Measurements from ENCODE around the gene HPS4.

Gene HPS4

DNA sequence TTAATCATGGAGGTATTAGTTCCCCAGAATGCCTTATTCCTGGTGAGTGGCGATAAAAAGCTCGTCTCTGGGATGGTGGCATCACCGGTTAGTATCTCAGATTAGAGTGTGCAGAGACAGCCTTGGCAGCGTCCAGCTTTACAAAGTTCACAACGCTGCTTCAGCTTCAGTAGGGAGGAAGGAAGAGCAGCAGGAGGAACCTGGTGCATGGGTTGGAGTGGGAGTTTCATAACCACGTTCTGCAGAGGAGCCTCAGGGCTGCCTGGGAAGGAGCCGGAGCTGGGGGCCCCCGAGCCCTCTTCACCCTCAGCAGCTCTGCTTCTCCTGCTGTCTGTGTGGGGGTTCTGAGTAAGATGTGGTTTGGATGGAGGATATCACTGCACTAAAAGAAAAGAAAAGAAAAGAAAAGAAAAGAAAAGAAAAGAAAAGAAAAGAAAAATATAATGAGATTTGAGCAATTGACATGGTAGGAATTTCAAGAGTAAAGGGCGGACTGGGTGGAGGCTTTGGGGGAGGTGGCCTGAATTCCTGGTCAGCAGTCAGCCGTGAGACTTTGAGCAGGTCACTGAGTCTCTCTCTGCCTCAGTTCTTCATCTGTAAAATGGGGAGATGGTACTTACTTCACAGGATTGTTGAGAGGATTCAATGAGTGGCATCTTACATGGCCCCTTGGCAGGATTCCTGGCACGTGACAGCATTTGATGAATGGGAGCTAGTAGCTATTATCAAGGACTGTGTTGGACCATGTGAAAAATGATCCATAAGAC lies 48.1 kb downstream of the HPS4 start:
- no peak for DNase-seq
- TF ChIP-seq GATA1 (IDR thresholded peaks at IDR 0.05; ENCODE audit: low read depth, low read length) (no peak), POLR2A (IDR thresholded peaks at IDR 0.05; ENCODE audit: low read length) (no peak)

DNA sequence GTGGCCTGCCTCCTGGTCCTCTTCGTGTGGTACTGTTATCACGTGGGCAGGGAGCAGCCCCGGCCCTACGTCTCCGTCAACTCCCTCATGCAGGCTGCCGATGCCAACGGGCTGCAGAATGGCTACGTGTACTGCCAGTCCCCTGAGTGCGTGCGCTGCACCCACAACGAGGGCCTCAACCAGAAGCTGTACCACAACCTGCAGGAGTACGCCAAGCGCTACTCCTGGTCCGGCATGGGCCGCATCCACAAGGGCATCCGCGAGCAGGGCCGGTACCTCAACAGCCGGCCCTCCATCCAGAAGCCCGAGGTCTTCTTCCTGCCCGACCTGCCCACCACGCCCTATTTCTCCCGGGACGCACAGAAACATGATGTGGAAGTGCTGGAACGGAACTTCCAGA lies 49.8 kb downstream of the HPS4 start:
- TF ChIP-seq GATA1 (IDR thresholded peaks at IDR 0.05; ENCODE audit: low read depth, low read length) (no peak), POLR2A (IDR thresholded peaks at IDR 0.05; ENCODE audit: low read length) (no peak)
- DNase-seq = no peak

DNA sequence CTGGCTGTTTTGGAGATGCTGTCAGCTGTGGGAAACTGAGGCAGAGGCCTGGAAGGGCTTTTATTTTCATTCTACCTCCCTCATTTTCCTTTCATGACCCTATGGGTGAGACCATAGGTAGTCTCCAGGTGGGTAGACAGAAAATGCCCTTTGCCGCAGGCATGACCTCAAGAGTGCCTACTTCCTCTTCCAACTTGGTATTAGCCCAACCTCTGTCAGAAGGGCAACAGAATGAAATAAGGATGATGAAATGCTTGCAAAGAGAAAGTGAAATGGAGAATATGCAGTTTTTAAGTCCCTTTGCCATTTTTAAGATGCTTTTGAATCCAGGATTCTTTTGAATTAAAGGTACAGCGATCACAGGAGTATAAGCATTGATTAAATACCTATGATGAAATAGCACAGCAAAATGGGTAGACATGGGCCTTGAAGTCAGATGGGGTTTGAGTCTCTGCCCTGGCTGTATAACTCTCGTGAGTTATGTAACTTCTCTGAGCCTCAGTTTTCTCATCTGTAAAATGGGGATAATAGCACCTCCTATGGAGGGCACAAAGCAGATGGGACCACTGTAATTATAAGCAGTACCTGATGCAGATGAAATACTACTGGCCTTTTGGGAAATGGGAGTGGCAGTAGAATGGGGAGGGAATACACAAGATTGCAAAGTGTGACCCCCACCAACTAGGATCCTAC lies 50.8 kb downstream of the HPS4 start:
- TF ChIP-seq GATA1 (IDR thresholded peaks at IDR 0.05; ENCODE audit: low read depth, low read length) = no peak
- DNase-seq = no peak

DNA sequence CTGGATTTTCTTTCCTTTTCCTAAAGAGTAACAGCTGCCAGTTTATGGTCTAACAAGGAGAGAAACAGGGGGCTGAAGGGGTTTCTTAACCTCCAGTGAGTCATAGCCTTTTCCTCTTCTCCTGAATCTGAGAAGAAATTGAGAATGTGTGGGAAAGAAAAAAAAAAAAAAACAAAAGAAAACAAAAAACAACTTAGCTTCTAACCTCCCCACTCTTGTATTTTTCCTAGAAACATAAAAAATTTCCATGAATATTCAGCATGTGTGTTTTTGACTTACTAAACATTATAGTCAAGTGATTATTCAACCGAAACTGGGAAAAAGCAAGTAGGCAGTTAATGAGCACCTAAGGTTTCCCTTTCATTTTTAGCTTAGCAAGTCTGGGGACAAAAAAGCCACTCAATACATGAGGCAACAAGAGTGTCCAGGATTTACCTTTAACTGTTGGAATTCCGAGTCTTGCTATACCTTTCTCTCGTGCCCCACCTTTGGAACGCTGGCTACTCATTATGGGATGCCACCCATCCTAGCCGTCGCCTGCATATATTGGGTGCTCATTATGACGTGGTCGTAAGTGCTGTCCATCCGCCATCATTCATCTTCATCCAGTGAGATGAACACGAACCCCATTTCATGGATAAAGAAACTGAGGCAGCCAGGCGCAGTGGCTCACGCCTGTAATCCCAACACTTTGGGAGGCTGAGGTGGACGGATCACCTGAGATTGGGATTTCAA lies 52.2 kb downstream of the HPS4 start:
- TF ChIP-seq POLR2A (IDR thresholded peaks at IDR 0.05; ENCODE audit: low read length) (no peak), GATA1 (IDR thresholded peaks at IDR 0.05; ENCODE audit: low read depth, low read length) (no peak)
- DNase-seq = no peak

DNA sequence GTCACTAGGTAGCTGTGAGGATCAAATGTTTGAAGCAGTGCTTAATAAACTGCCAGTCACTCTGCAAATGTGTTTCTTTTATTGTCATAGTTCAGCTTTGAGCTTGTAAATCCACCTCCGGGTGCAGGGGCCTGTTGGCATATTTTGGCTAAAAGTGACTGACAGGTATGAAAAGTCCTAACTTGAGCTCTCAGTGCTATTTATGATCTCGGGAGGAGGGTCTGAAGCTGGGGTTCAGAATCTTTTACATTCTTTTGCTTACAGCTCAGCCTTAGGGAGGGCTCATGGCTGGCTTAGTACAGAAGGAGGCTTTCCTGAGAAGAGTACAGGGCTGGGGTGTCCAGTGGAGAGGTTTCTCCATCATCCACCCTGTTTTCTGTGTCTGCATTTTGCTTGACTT lies 53.0 kb downstream of the HPS4 start:
- no peak for TF ChIP-seq POLR2A (IDR thresholded peaks at IDR 0.05; ENCODE audit: low read length)
- TF ChIP-seq GATA1 (IDR thresholded peaks at IDR 0.05; ENCODE audit: low read depth, low read length) = no peak
- no peak for DNase-seq

DNA sequence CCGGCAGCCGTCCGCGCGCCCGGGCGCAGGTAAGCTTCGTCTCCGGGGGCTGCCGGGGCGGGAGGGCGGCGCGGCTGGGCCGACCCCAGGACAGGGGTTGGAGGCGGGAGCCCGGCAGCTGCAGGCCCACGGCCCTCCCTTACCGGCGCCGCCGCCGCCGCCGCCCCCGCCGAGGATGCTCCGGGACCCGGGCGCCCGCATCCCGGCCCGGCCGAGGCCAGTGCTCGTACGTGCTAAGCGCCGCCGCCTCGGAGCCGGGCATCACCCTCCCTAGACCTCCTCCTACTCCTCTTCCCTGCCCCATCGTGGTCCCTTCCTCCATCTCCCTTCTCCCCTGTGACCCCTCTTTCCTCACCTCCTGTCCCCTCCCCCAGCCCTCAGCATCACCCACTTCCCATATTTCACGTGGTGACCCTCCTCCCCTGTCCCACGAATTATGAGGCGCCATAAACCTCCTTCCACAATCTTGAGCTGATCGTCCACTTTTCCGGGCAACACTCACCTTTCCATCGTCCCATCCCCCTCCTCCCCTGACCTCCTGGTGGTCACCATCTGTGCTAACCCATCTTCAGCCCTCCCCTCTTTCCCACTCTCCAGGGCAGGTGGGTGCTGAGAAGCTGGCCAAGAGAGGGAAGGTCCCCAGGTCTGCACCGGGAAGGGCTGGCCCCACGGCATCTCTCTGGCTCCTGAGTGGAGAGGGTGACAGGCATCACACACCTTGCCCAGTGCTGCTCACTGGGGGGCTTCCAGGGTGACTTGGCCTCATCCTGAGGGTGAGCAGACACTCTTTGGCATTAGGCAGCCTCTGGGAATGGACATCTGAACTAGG lies 53.9 kb downstream of the HPS4 start:
- no peak for DNase-seq
- TF ChIP-seq GATA1 (IDR thresholded peaks at IDR 0.05; ENCODE audit: low read depth, low read length) = no peak
- TF ChIP-seq POLR2A (IDR thresholded peaks at IDR 0.05; ENCODE audit: low read length) = no peak

DNA sequence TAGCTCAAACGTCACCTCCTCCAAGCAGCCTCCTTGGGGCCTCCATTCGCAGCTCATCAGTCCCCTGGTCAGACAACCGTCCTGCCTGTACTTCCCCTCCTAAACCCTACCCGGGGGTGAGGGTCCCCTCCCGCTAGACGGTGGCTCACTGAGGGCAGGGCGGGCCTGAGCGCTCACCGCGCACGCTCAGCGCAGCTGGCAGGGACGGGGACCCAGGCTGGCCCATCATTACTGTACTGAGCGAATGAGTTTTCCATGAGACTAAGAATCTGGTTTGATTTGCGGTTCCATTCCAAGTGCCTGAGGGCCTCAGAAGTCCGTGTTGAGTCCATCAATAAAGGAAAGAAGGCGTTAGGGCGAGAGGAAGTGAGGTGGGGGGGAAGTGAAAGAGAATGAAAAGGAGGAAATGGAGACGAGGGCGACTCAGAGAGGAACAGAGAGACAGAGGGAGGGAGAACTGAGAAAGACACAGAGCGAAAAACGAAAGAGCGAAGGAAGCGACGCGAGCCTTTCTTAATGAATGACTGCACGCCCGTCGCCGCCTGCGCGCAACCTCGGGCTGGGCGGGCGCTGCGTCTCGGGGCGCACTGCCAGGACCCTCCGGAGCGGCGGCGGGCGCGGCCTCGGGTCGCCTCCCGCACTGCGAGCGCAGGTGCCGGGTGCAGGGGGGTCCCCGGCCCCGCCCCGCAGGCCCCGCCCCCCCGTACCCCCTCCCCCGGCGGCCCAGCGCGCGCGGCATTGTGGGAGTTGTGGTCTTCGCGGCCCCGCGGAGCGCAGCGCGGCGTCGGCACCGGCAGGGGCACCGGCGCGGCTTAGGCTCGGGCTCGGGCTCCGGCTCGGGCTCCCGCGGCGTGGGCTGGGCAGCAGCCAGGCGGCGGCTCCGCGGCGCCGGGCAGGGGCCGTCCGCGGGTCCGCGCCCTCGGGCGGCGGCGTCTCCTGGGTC lies 54.8 kb downstream of the HPS4 start, which contains the start of gene ASPHD2:
TSS of gene ASPHD2 (plus strand) at position 746 of the 943 bp plus-strand sequence. CDS start 4,356 bp downstream, outside the sequence.
- peak; percentile 58 to 61 for DNase-seq
- no peak for TF ChIP-seq POLR2A (IDR thresholded peaks at IDR 0.05; ENCODE audit: low read length)
- no peak for TF ChIP-seq GATA1 (IDR thresholded peaks at IDR 0.05; ENCODE audit: low read depth, low read length)

DNA sequence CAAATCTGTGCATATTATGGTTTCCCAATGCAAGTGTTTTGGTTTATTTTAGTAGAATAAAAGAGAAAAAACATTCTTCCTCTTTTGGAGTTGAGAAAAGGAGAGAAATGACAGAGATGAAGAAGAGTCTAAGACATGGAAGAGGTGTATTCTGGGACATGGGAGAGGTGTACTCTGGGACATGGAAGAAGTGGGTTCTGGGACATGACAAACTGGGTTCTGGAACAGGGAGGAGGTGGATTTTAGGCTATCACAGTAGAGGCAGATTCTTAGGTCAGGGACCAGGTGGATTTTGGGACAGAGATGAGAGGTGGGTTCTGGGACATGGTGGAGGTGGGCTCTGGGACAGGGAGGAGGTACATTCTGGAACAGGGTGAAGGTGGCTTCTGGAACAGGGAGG lies 56.7 kb downstream of the HPS4 start:
- TF ChIP-seq GATA1 (IDR thresholded peaks at IDR 0.05; ENCODE audit: low read depth, low read length) (no peak), POLR2A (IDR thresholded peaks at IDR 0.05; ENCODE audit: low read length) (no peak)
- no peak for DNase-seq

DNA sequence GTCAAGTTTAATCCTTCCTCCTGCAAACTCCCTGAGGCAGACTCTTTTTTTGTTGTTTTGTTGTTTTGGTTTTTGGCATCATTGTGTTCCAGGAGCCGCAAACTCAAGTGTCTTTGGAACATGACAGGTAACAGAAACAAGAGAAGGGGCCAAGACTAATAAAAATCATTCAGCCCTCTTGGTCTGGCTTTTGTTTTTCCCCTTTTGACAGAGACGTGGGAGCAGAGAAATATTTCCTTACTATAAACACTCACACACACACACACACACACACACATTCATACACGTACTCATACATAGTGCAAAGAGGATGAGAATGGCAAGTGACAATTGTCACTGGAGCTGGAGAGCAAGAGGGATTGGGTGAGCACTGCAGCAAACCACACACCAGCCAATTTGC lies 65.0 kb downstream of the HPS4 start:
- TF ChIP-seq GATA1 (IDR thresholded peaks at IDR 0.05; ENCODE audit: low read depth, low read length) (no peak), POLR2A (IDR thresholded peaks at IDR 0.05; ENCODE audit: low read length) (no peak)
- no peak for DNase-seq

DNA sequence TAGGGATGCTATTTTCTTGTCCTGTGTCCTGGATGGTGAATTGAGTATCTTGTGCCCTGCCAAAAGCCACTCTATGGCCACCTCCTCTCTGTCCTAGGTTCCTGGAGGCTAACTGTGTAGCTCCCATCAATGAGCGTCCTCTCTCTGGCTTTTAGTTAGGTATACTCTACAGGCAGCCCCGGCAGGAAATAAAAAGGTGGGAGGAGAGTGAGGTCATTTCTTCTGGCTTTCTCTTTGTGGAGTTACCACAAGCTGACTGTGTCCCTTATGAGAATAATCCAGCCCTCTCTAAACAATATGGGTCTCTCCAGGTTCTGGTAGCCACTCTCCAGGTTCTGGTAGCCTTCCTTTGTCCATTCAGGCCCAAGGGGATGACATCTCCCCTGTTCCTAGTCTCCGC lies 66.2 kb downstream of the HPS4 start:
- TF ChIP-seq GATA1 (IDR thresholded peaks at IDR 0.05; ENCODE audit: low read depth, low read length) = no peak
- no peak for TF ChIP-seq POLR2A (IDR thresholded peaks at IDR 0.05; ENCODE audit: low read length)
- DNase-seq = no peak

DNA sequence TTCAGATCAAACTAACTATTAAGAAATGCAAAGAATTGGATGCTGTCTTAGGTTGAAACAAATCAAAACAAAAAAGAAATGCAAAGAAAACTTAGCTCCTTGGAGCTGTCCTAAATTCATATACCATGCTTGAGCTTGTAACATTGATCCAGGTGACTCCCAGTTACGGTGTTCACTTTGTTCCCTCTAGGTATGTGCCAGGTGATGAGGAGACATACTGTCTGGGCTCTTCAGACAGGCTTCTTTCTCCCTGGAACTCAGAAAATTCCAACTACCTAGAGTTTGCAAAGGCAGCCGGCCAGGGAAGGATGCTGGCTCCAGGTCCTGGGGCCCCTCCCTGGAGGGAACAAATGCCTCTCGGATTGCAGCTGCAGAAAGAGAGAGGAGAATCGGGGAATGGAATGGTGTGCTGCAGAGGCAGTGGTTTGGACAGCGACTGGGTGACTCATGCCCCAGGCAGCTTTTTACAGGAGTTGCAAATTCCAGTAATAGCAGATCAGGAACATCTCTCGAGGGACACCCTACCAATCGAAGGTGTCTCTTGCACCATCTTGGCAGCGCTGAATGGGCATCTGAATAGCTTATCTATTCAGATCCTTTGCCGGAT lies 66.8 kb downstream of the HPS4 start:
- no peak for TF ChIP-seq POLR2A (IDR thresholded peaks at IDR 0.05; ENCODE audit: low read length)
- no peak for TF ChIP-seq GATA1 (IDR thresholded peaks at IDR 0.05; ENCODE audit: low read depth, low read length)
- DNase-seq = no peak

DNA sequence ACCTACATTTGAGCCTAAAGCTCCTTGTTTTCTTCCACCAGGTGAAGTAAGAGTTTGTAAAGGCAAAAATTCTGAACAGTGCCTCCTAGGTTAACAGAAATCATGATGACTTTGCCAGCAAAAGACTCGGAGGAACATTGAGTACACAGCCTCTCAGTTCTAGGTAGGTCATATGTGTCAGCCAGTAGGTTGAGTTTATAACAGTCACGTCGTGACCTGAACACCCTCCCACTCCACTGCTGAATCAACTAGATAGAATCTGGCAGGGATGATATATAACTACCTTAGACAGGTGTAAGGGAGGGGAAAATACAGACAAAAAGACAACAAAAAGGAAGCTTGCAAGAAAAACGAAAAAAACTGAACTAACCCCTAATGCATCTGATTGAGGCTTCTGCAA lies 67.3 kb downstream of the HPS4 start:
- no peak for DNase-seq
- TF ChIP-seq POLR2A (IDR thresholded peaks at IDR 0.05; ENCODE audit: low read length) = no peak
- TF ChIP-seq GATA1 (IDR thresholded peaks at IDR 0.05; ENCODE audit: low read depth, low read length) = no peak

Data from erythroblast (primary cell).